ENCODE data around the gene RGP1. TPM values are rescaled to one million over a fixed set of nuclear protein-coding genes. Genes with fewer than 3 reads are reported as not detected.

RGP1 gene
- total and polyA plus RNA-seq, 9 of the 15 experiments (the other 6 are each of a cell fraction or from before 2014, with no cell fraction given): 0.42 to 13.8 (median 6.7) TPM

GRCh38 chr9:35748858-35749514 is at the start of gene RGP1, which contains the start of gene GBA2 (continued):
- TF ChIP-seq CBX8 (IDR thresholded peaks at IDR 0.05; ENCODE audit: borderline replicate concordance, extremely low read depth, low read depth, low read length, poor library complexity, severe bottlenecking) (no peak), RBM22 (IDR thresholded peaks at IDR 0.05; ENCODE audit: low read depth, low read length, poor library complexity, severe bottlenecking) (no peak), NFE2 (IDR thresholded peaks at IDR 0.05; ENCODE audit: low read depth) (no peak), KHSRP (IDR thresholded peaks at IDR 0.05) (no peak), DPF2 (IDR thresholded peaks at IDR 0.05) (no peak), TBP (optimal IDR thresholded peaks at IDR 0.05; ENCODE audit: low read depth, low read length) (no peak), MEF2A (IDR thresholded peaks at IDR 0.05; ENCODE audit: control insufficient read depth, low read depth, low read length) (no peak), DLX4 (CRISPR knock-in tag; IDR thresholded peaks at IDR 0.05) (no peak), ARHGAP35 (IDR thresholded peaks at IDR 0.05; ENCODE audit: partially characterized antibody) (no peak), ZNF444 (CRISPR knock-in tag; IDR thresholded peaks at IDR 0.05) (no peak), ZNF23 (CRISPR knock-in tag; IDR thresholded peaks at IDR 0.05) (no peak), CBX1 (IDR thresholded peaks at IDR 0.05; ENCODE audit: low read depth) (no peak), PCBP1 (IDR thresholded peaks at IDR 0.05; ENCODE audit: low read depth, low read length, poor library complexity, severe bottlenecking) (peak; percentile 49), ATF2 (CRISPR knock-in tag; IDR thresholded peaks at IDR 0.05) (no peak), KDM4B (IDR thresholded peaks at IDR 0.05; ENCODE audit: borderline replicate concordance in 2 of 2, low read depth in 1 of 2) (no peak; a peak in 1 of 4 replicates), DIDO1 (tag; IDR thresholded peaks at IDR 0.05; ENCODE audit: low read depth) (no peak), MXI1 (IDR thresholded peaks at IDR 0.05; ENCODE audit: low read depth, low read length) (no peak), SIRT6 (IDR thresholded peaks at IDR 0.05; ENCODE audit: low read depth, low read length) (no peak), NUFIP1 (IDR thresholded peaks at IDR 0.05; ENCODE audit: partially characterized antibody) (no peak), PYGO2 (tag; IDR thresholded peaks at IDR 0.05) (no peak), ZNF695 (CRISPR knock-in tag; IDR thresholded peaks at IDR 0.05) (no peak)
- TF ChIP-seq, protein P1, sequence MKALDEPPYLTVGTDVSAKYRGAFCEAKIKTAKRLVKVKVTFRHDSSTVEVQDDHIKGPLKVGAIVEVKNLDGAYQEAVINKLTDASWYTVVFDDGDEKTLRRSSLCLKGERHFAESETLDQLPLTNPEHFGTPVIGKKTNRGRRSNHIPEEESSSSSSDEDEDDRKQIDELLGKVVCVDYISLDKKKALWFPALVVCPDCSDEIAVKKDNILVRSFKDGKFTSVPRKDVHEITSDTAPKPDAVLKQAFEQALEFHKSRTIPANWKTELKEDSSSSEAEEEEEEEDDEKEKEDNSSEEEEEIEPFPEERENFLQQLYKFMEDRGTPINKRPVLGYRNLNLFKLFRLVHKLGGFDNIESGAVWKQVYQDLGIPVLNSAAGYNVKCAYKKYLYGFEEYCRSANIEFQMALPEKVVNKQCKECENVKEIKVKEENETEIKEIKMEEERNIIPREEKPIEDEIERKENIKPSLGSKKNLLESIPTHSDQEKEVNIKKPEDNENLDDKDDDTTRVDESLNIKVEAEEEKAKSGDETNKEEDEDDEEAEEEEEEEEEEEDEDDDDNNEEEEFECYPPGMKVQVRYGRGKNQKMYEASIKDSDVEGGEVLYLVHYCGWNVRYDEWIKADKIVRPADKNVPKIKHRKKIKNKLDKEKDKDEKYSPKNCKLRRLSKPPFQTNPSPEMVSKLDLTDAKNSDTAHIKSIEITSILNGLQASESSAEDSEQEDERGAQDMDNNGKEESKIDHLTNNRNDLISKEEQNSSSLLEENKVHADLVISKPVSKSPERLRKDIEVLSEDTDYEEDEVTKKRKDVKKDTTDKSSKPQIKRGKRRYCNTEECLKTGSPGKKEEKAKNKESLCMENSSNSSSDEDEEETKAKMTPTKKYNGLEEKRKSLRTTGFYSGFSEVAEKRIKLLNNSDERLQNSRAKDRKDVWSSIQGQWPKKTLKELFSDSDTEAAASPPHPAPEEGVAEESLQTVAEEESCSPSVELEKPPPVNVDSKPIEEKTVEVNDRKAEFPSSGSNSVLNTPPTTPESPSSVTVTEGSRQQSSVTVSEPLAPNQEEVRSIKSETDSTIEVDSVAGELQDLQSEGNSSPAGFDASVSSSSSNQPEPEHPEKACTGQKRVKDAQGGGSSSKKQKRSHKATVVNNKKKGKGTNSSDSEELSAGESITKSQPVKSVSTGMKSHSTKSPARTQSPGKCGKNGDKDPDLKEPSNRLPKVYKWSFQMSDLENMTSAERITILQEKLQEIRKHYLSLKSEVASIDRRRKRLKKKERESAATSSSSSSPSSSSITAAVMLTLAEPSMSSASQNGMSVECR (CRISPR knock-in tag; IDR thresholded peaks at IDR 0.05): peak; percentile 44; the same call in 1 of the 2 replicates
- TF ChIP-seq, protein P2, sequence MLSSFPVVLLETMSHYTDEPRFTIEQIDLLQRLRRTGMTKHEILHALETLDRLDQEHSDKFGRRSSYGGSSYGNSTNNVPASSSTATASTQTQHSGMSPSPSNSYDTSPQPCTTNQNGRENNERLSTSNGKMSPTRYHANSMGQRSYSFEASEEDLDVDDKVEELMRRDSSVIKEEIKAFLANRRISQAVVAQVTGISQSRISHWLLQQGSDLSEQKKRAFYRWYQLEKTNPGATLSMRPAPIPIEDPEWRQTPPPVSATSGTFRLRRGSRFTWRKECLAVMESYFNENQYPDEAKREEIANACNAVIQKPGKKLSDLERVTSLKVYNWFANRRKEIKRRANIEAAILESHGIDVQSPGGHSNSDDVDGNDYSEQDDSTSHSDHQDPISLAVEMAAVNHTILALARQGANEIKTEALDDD (IDR thresholded peaks at IDR 0.05): no peak
